HepG2 (cell line): ENCODE measurements around the gene RAE1. TPM values are rescaled to one million over a fixed set of nuclear protein-coding genes. Genes with fewer than 3 reads are reported as not detected.

Source experiments
- ATAC-seq: fragments of 200-7000 bp; cut with Tn5 transposase; 3 replicates; pipeline ENCODE4 v1.9.1; 2020; ENCODE audit warnings: mild to moderate bottlenecking, moderate library complexity
- BruUV-seq: library from RNA; stranded (reverse); fragments of 400-500 nt; replicated peaks from 2 replicates; lab custom pipeline; 2021; lab: Mats Ljungman, UMichigan
- CTCF ChIA-PET: fragments of 300-600 bp; formaldehyde crosslinking; extraction: SDS; loops from one replicate; lab custom pipeline; 2021; ENCODE audit warnings: low total read pairs, inconsistent platforms, low intra/inter-chr PET ratio; lab: Yijun Ruan, JAX
- POLR2A ChIA-PET: fragments of 350-600 bp; sonication (Branson Sonifier 250); formaldehyde crosslinking; loops from one replicate; lab custom pipeline; 2020; ENCODE audit warnings: antibody characterized with exemption, inconsistent platforms; lab: Yijun Ruan, JAX
- DNase-seq: peaks from one replicate; pipeline ENCODE4 v3.0.0-alpha.2; 2015; ENCODE audit warnings: low spot score
- FAIRE-seq: peaks from 3 replicates; lab custom pipeline; 2011; peaks lifted over from hg19 to GRCh38; lab: Jason Lieb, UNC
- H2AFZ ChIP-seq: one replicate; pipeline ENCODE4 v1.6.1; 2011; ENCODE audit warnings: low read length, inconsistent platforms
- H3K27ac ChIP-seq: fragments of 300-600 bp; 3 replicates; pipeline ENCODE4 v1.8.0; 2011; ENCODE audit warnings: mixed run types, mild to moderate bottlenecking, mixed read lengths, low read length, inconsistent platforms; ENCODE audit not compliant: insufficient read depth; ENCODE audit errors: extremely low read length
- H3K27me3 ChIP-seq, 2 experiments: fragments of 200-600 bp in 1 of 2; 2 replicates in 1 of 2; 3 replicates in 1 of 2; pipeline versions ENCODE4 v1.6.0 to v1.8.0; 2011; ENCODE audit warnings: low read length in 2 of 2, mild to moderate bottlenecking in 2 of 2, moderate library complexity in 2 of 2, inconsistent platforms in 1 of 2; ENCODE audit not compliant: insufficient read depth in 2 of 2, control insufficient read depth in 1 of 2
- H3K36me3 ChIP-seq, 2 experiments: fragments of 200-600 bp in 1 of 2; replicated peaks in 1 of 2; 2 replicates in 1 of 2; 3 replicates in 1 of 2; pipeline versions ENCODE4 v1.5.1 to v1.8.0; 2011; ENCODE audit warnings: low read length in 2 of 2, inconsistent platforms in 1 of 2; ENCODE audit not compliant: insufficient read depth in 2 of 2, control insufficient read depth in 1 of 2
- H3K4me1 ChIP-seq: 2 replicates; pipeline ENCODE4 v1.5.1; 2012; ENCODE audit warnings: low read length, inconsistent platforms; ENCODE audit not compliant: insufficient read depth
- H3K4me2 ChIP-seq: 2 replicates; pipeline ENCODE4 v1.6.0; 2011; ENCODE audit warnings: low read depth, low read length, inconsistent platforms
- H3K4me3 ChIP-seq, 3 experiments: fragments of 200-600 bp in 1 of 3; sonication (generic), shearing (Covaris generic) in 1 of 3; replicated peaks in 1 of 3; 2 replicates each; pipeline ENCODE4 v1.5.1; 2011 to 2016; ENCODE audit warnings: low read length in 3 of 3, inconsistent platforms in 2 of 3, low read depth in 2 of 3, mild to moderate bottlenecking in 2 of 3, control low read depth in 1 of 3, mixed read lengths in 1 of 3; ENCODE audit not compliant: insufficient read depth in 1 of 3
- H3K79me2 ChIP-seq: one replicate; pipeline ENCODE4 v1.6.1; 2011; ENCODE audit warnings: low read length, inconsistent platforms; ENCODE audit not compliant: insufficient read depth
- H3K9ac ChIP-seq: 2 replicates; pipeline ENCODE4 v1.6.0; 2011; ENCODE audit warnings: mild to moderate bottlenecking, low read depth, low read length, inconsistent platforms; ENCODE audit not compliant: insufficient read depth
- H3K9me3 ChIP-seq: 2 replicates; pipeline ENCODE4 v1.5.1; 2012; ENCODE audit warnings: mild to moderate bottlenecking, low read length
- H4K20me1 ChIP-seq: 2 replicates; pipeline ENCODE4 v1.6.0; 2011; ENCODE audit warnings: inconsistent platforms, mild to moderate bottlenecking, low read length, moderate library complexity; ENCODE audit not compliant: insufficient read depth
- ATF1 ChIP-seq: IDR thresholded peaks from 2 replicates; pipeline ENCODE4 v1.6.1; 2016; ENCODE audit warnings: mild to moderate bottlenecking, control low read depth
- ETV5 ChIP-seq: IDR thresholded peaks from 2 replicates; pipeline ENCODE4 v1.6.1; 2018; ENCODE audit warnings: missing biosample characterization, missing genetic modification reagents, inconsistent platforms, borderline replicate concordance
- HINFP ChIP-seq: sonication (generic); formaldehyde crosslinking; IDR thresholded peaks from 2 replicates; pipeline ENCODE4 v1.4.0; 2020; ENCODE audit warnings: low read depth, mild to moderate bottlenecking, missing genetic modification reagents
- IRF2 ChIP-seq: IDR thresholded peaks from 2 replicates; pipeline ENCODE4 v1.6.1; 2018; ENCODE audit warnings: missing genetic modification reagents, missing compliant biosample characterization
- KLF16 ChIP-seq, 2 experiments: sonication (generic) in 1 of 2; formaldehyde crosslinking in 1 of 2; IDR thresholded peaks; 2 replicates each; pipeline versions ENCODE4 v1.6.1 to v1.8.0; 2016 to 2023; ENCODE audit warnings: missing genetic modification reagents in 2 of 2, missing compliant biosample characterization in 1 of 2
- NBN ChIP-seq: fragments of 450-650 bp; conservative IDR thresholded peaks from 2 replicates; pipeline ENCODE4 v1.6.1; 2017
- TAF1 ChIP-seq: sonication (generic); formaldehyde crosslinking; IDR thresholded peaks from 2 replicates; pipeline ENCODE4 v1.4.0; 2020; ENCODE audit warnings: missing genetic modification reagents
- TCF12 ChIP-seq, 2 experiments: fragments of 450-650 bp in 1 of 2; sonication (generic) in 1 of 2; formaldehyde crosslinking in 1 of 2; IDR thresholded peaks; 2 replicates each; pipeline versions ENCODE4 v1.6.1 to v1.8.0; 2017 to 2022; ENCODE audit warnings: antibody characterized with exemption in 1 of 2, mild to moderate bottlenecking in 1 of 2, missing genetic modification reagents in 1 of 2, moderate library complexity in 1 of 2
- ZC3H13 ChIP-seq: sonication (generic); formaldehyde crosslinking; IDR thresholded peaks from 2 replicates; pipeline ENCODE4 v1.8.1; 2023; ENCODE audit warnings: mild to moderate bottlenecking, missing genetic modification reagents, moderate library complexity
- ZNF543 ChIP-seq: sonication (generic); formaldehyde crosslinking; IDR thresholded peaks from 2 replicates; pipeline ENCODE4 v1.4.0; 2020; ENCODE audit warnings: mild to moderate bottlenecking, missing genetic modification reagents
- ZNF879 ChIP-seq: sonication (generic); formaldehyde crosslinking; IDR thresholded peaks from 2 replicates; pipeline ENCODE4 v1.8.1; 2023; ENCODE audit warnings: missing genetic modification reagents
- WGBS: methylation state at CpG from one replicate; pipeline ENCODE4 v1.1.6; 2017; ENCODE audit warnings: low lambda C conversion rate; 5-methylcytosine and 5-hydroxymethylcytosine counted together
- in situ Hi-C: cut with HindIII; loops from 2 replicates; pipeline ENCODE4 v1.10.0; 2017; ENCODE audit warnings: low pct_unique_long_range_greater_than_20kb; ENCODE audit not compliant: extremely low pct_ligation_motif_present
- intact Hi-C: fragments of 100-400 bp; cut with micrococcal nuclease; formaldehyde crosslinking; loops from one replicate; pipeline ENCODE4 v1.10.0; 2022; ENCODE audit not compliant: unreplicated experiment
- polyA plus RNA-seq, 8 experiments: library from polyadenylated mRNA; depleted of rRNA in 3 of 8; stranded (reverse) in 7 of 8; unstranded in 1 of 8; fragments of >200 nt; fragmentation: Illumina TruSeq in 4 of 8; extraction: Trizol in 4 of 8; gene quantifications; 2 replicates each; pipeline versions ENCODE4 v1.2.1 to v1.2.3, GENCODE V29; 2011 to 2016; ENCODE audit warnings: low read depth in 4 of 8, missing spikeins in 1 of 8, mixed read lengths in 1 of 8; ENCODE audit not compliant: insufficient read depth in 1 of 8
- total RNA-seq, 5 experiments: library from RNA; depleted of rRNA; stranded (reverse); fragments of >200 nt; fragmentation: Illumina TruSeq; extraction: Trizol; gene quantifications; 2 replicates each; pipeline ENCODE4 v1.2.3, GENCODE V29; 2016; ENCODE audit warnings: low read depth in 1 of 5
- TF ChIP-seq, protein P1 (sequence below): sonication (generic); formaldehyde crosslinking; IDR thresholded peaks from 2 replicates; pipeline ENCODE4 v1.8.1; 2023; ENCODE audit warnings: mild to moderate bottlenecking, inconsistent platforms, moderate library complexity, missing genetic modification reagents, borderline replicate concordance

Gene RAE1
- total and polyA plus RNA-seq, 2 of the 13 experiments (the other 11 are each of a cell fraction or from before 2014, with no cell fraction given) = 36.1 to 72.9 TPM

- TF ChIP-seq HINFP (no peak), TCF12 (IDR thresholded peaks at IDR 0.05) (no peak), TCF12 (CRISPR knock-in tag; IDR thresholded peaks at IDR 0.05) (no peak), ETV5 (CRISPR knock-in tag) (no peak), NBN (no peak), ATF1 (CRISPR knock-in tag) (no peak), ZNF879 (CRISPR knock-in tag) (no peak), IRF2 (CRISPR knock-in tag) (no peak), TAF1 (no peak)
- TF ChIP-seq, protein P1, sequence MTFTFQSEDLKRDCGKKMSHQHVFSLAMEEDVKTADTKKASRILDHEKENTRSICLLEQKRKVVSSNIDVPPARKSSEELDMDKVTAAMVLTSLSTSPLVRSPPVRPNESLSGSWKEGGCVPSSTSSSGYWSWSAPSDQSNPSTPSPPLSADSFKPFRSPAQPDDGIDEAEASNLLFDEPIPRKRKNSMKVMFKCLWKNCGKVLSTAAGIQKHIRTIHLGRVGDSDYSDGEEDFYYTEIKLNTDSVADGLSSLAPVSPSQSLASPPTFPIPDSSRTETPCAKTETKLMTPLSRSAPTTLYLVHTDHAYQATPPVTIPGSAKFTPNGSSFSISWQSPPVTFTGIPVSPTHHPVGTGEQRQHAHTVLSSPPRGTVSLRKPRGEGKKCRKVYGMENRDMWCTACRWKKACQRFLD (CRISPR knock-in tag) = no peak
These were observed 58.8 kb downstream of the RAE1 start (continued) for GRCh38 chr20:57409672-57410397.

DNA sequence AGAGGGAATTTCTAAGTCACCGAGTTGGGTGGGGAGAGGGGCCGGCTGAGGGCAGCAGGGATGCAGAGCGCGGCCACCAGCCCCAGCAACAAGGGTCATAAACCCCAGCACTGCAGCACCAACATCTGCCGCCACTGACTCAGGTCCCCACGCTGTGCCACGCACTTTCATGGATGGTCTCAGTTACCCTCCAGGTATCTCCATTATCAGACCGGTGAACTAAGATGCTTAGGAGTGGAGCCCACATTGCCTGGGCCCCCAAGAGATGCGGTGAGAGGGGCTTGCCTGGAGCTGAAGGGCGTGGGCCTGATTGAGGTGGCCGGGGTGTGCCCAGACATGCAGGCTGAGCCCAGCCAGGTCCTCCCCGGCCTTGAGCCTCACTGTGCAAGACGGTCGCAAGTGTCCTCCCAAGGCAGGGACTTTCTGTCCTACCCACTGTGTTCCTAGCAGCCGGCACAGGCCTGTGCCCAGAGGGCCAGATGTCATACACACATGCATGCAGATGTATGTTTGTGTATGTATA lies 59.4 kb downstream of the RAE1 start:
- Histone ChIP-seq H3K79me2 (no peaks in the 10 kb centered on the region), H3K4me1 (0 out of 2 replicates have a peak, but pooled peaks cover 10% of the 10 kb centered on the region), H3K36me3 (peaks cover 21 to 32% of the 10 kb centered on the region in 2 experiments), H2AFZ (no peak overlapping the region), H3K4me2 (no peak overlapping the region), H3K4me3 (no peak overlapping the region), H3K9ac (no peak overlapping the region), H3K27ac (no peak overlapping the region), H3K27me3 (peaks cover 2 to 28% of the 10 kb centered on the region in 2 experiments; a peak in 3 of 5 replicates), H3K9me3 (no peaks in the 10 kb centered on the region), H4K20me1 (no peaks in the 10 kb centered on the region)
- no peak for DNase-seq
- 87% methylated on average over 14 of the region's 15 CpGs for WGBS
- CTCF ChIA-PET = no interaction called here
- intact Hi-C loops (no loop called here), in situ Hi-C loops (no loop called here)
- BruUV-seq = no TSS peak
- ATAC-seq = no peak; the same call in 2 of the 3 replicates
- no peak for FAIRE-seq
- peak; percentile 5; the same call in 1 of the 2 replicates for TF ChIP-seq ZC3H13 (CRISPR knock-in tag)
- TF ChIP-seq KLF16 (CRISPR knock-in tag; IDR thresholded peaks at IDR 0.05) = no peak
- no peak for TF ChIP-seq ZNF543 (CRISPR knock-in tag)
- POLR2A ChIA-PET = no interaction called here
